Activated B cell treated with CpG ODN at 0.5 μM for 24 hours (primary cell): ENCODE measurements around the gene RMDN2. TPM values are rescaled to one million over a fixed set of nuclear protein-coding genes. Genes with fewer than 3 reads are reported as not detected.

Source experiments
- ATAC-seq: fragments of 200-7000 bp; cut with Tn5 transposase; one replicate; pipeline ENCODE4 v1.10.0; 2021; ENCODE audit warnings: low read depth, mild to moderate bottlenecking, moderate library complexity
- CTCF ChIA-PET: fragments of 350-600 bp; sonication (Branson Sonifier 250); formaldehyde crosslinking; loops from one replicate; lab custom pipeline; 2021; ENCODE audit warnings: antibody characterized with exemption; lab: Charles Lee
- POLR2A ChIA-PET: fragments of 350-600 bp; sonication (Branson Sonifier 250); formaldehyde crosslinking; loops from one replicate; lab custom pipeline; 2021; ENCODE audit warnings: antibody characterized with exemption; lab: Charles Lee
- DNase-seq: peaks from one replicate; pipeline ENCODE4 v3.0.0; 2022
- H3K27ac Mint-ChIP-seq: one replicate; pipeline ENCODE4 v1.8.0; 2020; ENCODE audit warnings: mixed read lengths
- H3K27me3 Mint-ChIP-seq: one replicate; pipeline ENCODE4 v1.8.0; 2021; ENCODE audit warnings: mixed read lengths
- H3K36me3 Mint-ChIP-seq: one replicate; pipeline ENCODE4 v1.8.0; 2021; ENCODE audit warnings: low read depth, mixed read lengths
- H3K4me1 Mint-ChIP-seq: one replicate; pipeline ENCODE4 v1.8.0; 2021; ENCODE audit warnings: mixed read lengths
- H3K4me3 Mint-ChIP-seq: one replicate; pipeline ENCODE4 v1.8.0; 2020; ENCODE audit warnings: mild to moderate bottlenecking, mixed read lengths
- H3K9me3 Mint-ChIP-seq: one replicate; pipeline ENCODE4 v1.8.0; 2020; ENCODE audit warnings: mixed read lengths
- CTCF ChIP-seq: fragments of 200-600 bp; IDR thresholded peaks from one replicate; pipeline ENCODE4 v1.8.0; 2022; ENCODE audit warnings: antibody characterized with exemption, mild to moderate bottlenecking
- intact Hi-C: fragments of 100-400 bp; cut with micrococcal nuclease; formaldehyde crosslinking; loops from one replicate; pipeline ENCODE4 v1.15.1; 2024
- total RNA-seq: library from RNA; stranded (reverse); gene quantifications from 2 replicates; pipeline ENCODE4 v1.2.3, GENCODE V29; 2022

The RMDN2 gene
- total RNA-seq, 1 donor from 2014 or later = 7.0 TPM

DNA sequence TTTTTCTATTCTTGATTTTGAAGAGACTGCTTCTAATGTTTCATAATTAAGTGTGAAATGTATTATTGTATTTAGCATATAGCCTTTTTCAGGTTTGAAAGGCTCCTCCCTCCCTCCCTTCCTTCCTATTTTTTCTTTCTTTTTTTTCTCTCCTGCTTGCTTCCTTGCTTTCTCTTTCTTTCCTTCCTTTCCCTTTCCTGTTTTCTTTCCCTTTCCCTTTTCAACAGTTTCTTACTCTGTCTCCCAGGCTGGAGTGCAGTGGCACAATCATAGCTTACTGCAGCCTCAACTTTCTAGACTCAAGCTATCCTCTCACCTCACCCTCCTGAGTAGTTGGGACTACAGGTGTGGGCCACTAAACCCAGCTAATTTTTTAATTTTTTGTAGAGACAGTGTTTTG, 44.6 kb downstream of the RMDN2 start:
- POLR2A ChIA-PET = no interaction called here
- TF ChIP-seq CTCF = no peak
- no peak for DNase-seq
- Mint-ChIP-seq H3K4me3 (no peak overlapping the region), H3K27ac (no peak overlapping the region), H3K9me3 (peaks cover 13% of the 10 kb centered on the region), H3K4me1 (peaks cover 2% of the 10 kb centered on the region), H3K27me3 (no peaks in the 10 kb centered on the region), H3K36me3 (peaks cover 14% of the 10 kb centered on the region)
- CTCF ChIA-PET = no interaction called here
- ATAC-seq = no peak
- intact Hi-C loops = no loop called here

GRCh38 chr2:37971971-37972370, 46.9 kb downstream of the RMDN2 start:
- peaks cover 13% of the 10 kb centered on the region for H3K4me1 Mint-ChIP-seq
- no peak for TF ChIP-seq CTCF
- H3K27me3 Mint-ChIP-seq = no peaks in the 10 kb centered on the region
- intact Hi-C loops = no loop called here
- ATAC-seq (no peak), DNase-seq (no peak)
- ChIA-PET CTCF (no interaction called here), POLR2A (no interaction called here)
- no peak overlapping the region for H3K4me3 Mint-ChIP-seq
- H3K27ac Mint-ChIP-seq = no peak overlapping the region
- H3K9me3 Mint-ChIP-seq = peaks cover 4% of the 10 kb centered on the region
- H3K36me3 Mint-ChIP-seq = peaks cover 9% of the 10 kb centered on the region

GRCh38 chr2:37973615-37974353, 48.7 kb downstream of the RMDN2 start:
- ATAC-seq (no peak), DNase-seq (no peak)
- Mint-ChIP-seq H3K36me3 (peaks cover 4% of the 10 kb centered on the region), H3K27ac (no peak overlapping the region), H3K27me3 (no peaks in the 10 kb centered on the region), H3K4me1 (peaks cover 13% of the 10 kb centered on the region), H3K9me3 (no peaks in the 10 kb centered on the region), H3K4me3 (no peak overlapping the region)
- CTCF ChIA-PET = no interaction called here
- intact Hi-C loops = no loop called here
- no peak for TF ChIP-seq CTCF
- POLR2A ChIA-PET = no interaction called here

DNA sequence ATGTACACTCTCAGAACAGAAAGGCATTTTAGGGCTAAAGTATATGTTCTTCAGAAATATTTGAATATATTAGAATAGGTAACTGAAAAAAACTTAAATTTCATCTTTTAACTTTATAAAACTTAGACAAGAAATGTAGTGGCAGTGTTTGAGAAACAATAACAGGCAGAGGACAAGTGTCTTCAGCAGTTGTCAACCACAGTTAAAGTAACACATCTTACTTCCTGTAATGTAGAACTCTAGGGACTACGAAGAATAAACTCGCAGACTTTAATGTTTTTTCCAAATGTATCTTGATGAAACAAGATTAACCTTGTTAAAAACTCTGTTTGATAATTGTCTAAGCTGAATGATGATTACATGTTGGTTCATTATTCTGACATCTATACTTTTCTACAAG, 50.7 kb downstream of the RMDN2 start:
- Mint-ChIP-seq H3K4me1 (peaks cover 11% of the 10 kb centered on the region), H3K27me3 (no peaks in the 10 kb centered on the region), H3K4me3 (no peak overlapping the region), H3K9me3 (no peaks in the 10 kb centered on the region), H3K36me3 (peaks cover 4% of the 10 kb centered on the region), H3K27ac (no peak overlapping the region)
- DNase-seq = no peak
- TF ChIP-seq CTCF = no peak
- CTCF ChIA-PET = no interaction called here
- intact Hi-C loops = no loop called here
- no peak for ATAC-seq
- POLR2A ChIA-PET = no interaction called here

DNA sequence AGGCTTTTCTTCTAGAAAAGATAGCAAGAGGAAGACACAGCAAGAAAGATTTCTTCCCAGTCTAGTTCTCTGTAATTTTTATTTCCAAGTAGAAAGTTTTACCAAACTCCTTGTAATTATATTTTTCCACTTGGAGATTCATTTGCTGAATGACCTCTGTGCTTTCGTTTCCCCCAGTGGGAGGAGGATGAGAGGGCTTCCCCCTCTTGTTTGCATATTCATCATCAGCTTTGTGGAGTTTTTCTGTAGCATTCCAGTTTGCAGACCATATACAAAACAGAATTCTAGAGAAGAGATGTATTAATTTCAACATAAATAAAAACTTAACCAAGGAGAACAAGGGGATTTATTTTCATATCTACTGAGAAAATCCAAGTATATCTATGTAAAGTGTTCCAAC, 51.3 kb downstream of the RMDN2 start:
- Mint-ChIP-seq H3K36me3 (peaks cover 4% of the 10 kb centered on the region), H3K27ac (no peak overlapping the region), H3K4me1 (peaks cover 11% of the 10 kb centered on the region), H3K27me3 (no peaks in the 10 kb centered on the region), H3K4me3 (peak overlapping the region; percentile 15), H3K9me3 (no peaks in the 10 kb centered on the region)
- ATAC-seq (no peak), DNase-seq (no peak)
- no peak for TF ChIP-seq CTCF
- CTCF ChIA-PET = no interaction called here
- intact Hi-C loops = no loop called here
- POLR2A ChIA-PET = no interaction called here
